Natural killer cell treated with Interleukin-12 subunit alpha and Interleukin-12 subunit beta and Interleukin-15 and Interleukin-18, amount 100 ng/mL, for 72 hours (primary cell): ENCODE measurements around the gene DRAXIN. TPM values are rescaled to one million over a fixed set of nuclear protein-coding genes. Genes with fewer than 3 reads are reported as not detected.

Experiments used
- ATAC-seq, 2 donors: fragments of 150-1000 bp; cut with Tn5 transposase in 1 of 2; sonication (Bioruptor Pico), chemical (Tn5 transposase) in 1 of 2; 2 replicates each; pipeline ENCODE4 v1.10.0; 2021
- DNase-seq: peaks from one replicate; pipeline ENCODE4 v3.0.0; 2022; ENCODE audit warnings: low spot score
- H3K27ac Mint-ChIP-seq, 2 donors: 1 replicate in 1 of 2; 2 replicates in 1 of 2; pipeline ENCODE4 v1.8.0; 2022; ENCODE audit warnings: mixed read lengths in 2 of 2, mild to moderate bottlenecking in 1 of 2, moderate library complexity in 1 of 2
- H3K27me3 Mint-ChIP-seq, 2 donors: 1 replicate in 1 of 2; 2 replicates in 1 of 2; pipeline ENCODE4 v1.8.0; 2022; ENCODE audit warnings: mixed read lengths in 2 of 2
- H3K36me3 Mint-ChIP-seq: one replicate; pipeline ENCODE4 v1.8.0; 2022; ENCODE audit warnings: mixed read lengths
- H3K4me1 Mint-ChIP-seq, 2 donors: 1 replicate in 1 of 2; 2 replicates in 1 of 2; pipeline ENCODE4 v1.8.0; 2022; ENCODE audit warnings: low read depth in 2 of 2, mixed read lengths in 2 of 2, mild to moderate bottlenecking in 1 of 2
- H3K4me3 Mint-ChIP-seq: one replicate; pipeline ENCODE4 v1.8.0; 2022; ENCODE audit warnings: mixed read lengths
- H3K9me3 Mint-ChIP-seq: 2 replicates; pipeline ENCODE4 v1.8.0; 2022; ENCODE audit warnings: mixed read lengths
- total RNA-seq, 2 donors: library from RNA; stranded (reverse); gene quantifications; one replicate each; pipeline ENCODE4 v1.2.3, GENCODE V29; 2022

The DRAXIN gene
- total RNA-seq, 2 donors from 2014 or later, result 29.3 to 41.5 TPM

- DNase-seq, result no peak
These were observed 28.5 kb downstream of the DRAXIN start for GRCh38 chr1:11720033-11720376.

DNA sequence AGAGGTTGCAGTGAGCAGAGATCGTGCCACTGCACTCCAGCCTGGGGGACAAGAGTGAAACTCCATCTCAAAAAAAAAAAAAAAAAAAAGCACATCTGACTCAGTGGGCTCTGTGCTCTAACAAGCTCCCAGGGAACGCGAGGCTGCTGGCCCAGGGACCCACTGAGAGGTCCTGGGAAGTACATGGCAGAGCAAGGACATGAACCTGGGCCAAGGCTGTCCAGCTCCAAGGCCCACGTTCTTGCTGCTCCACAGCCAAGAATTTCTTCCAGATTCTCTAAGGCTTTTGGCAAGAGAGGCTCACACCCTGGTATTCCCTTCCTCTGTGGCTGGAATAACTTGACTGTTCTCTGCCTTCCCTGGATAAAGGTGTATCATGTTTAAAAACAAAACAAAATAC is 29.0 kb downstream of the DRAXIN start:
- Mint-ChIP-seq H3K9me3 (no peaks in the 10 kb centered on the region), H3K4me1 (peaks cover 26 to 29% of the 10 kb centered on the region in 2 donors), H3K36me3 (no peaks in the 10 kb centered on the region), H3K4me3 (peak overlapping the region; percentile 15), H3K27ac (peak overlapping the region; percentile 12 to 96), H3K27me3 (no peaks in the 10 kb centered on the region)
- ATAC-seq (no peak), DNase-seq (no peak)

More at GRCh38 chr1:11720033-11720376, 28.5 kb downstream of the DRAXIN start:
- no peaks in the 10 kb centered on the region for H3K9me3 Mint-ChIP-seq
- H3K27me3 Mint-ChIP-seq, result no peaks in the 10 kb centered on the region
- H3K36me3 Mint-ChIP-seq, result no peaks in the 10 kb centered on the region
- peak overlapping the region; percentile 94 to 96 for H3K27ac Mint-ChIP-seq
- ATAC-seq, result no peak
- H3K4me3 Mint-ChIP-seq, result peak overlapping the region; percentile 88
- peaks cover 25 to 26% of the 10 kb centered on the region in 2 donors for H3K4me1 Mint-ChIP-seq

DNA sequence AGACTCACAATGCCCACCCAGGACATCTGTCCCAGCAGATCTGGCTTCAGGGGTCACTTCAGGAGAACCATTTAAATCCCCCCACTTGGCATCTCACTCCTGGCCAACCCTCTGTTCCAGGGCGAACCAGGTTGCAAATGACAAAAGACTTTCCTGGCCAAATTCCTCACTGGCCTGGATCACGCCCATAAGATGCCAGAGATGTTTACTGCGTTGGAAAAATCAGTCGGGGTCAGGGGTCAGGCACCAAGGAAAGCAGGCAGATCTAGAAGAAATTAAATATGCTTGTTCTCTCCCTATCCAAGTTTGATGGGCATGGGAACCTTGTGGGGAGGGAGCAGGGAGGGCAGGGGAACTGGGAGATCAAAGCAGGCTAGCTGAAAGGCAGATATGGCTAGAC is 29.8 kb downstream of the DRAXIN start:
- H3K27me3 Mint-ChIP-seq, result no peaks in the 10 kb centered on the region
- DNase-seq (no peak), ATAC-seq (no peak)
- H3K27ac Mint-ChIP-seq, result no peak overlapping the region
- H3K9me3 Mint-ChIP-seq, result no peaks in the 10 kb centered on the region
- no peak overlapping the region for H3K4me3 Mint-ChIP-seq
- no peaks in the 10 kb centered on the region for H3K36me3 Mint-ChIP-seq
- H3K4me1 Mint-ChIP-seq, result peaks cover 29 to 30% of the 10 kb centered on the region in 2 donors

DNA sequence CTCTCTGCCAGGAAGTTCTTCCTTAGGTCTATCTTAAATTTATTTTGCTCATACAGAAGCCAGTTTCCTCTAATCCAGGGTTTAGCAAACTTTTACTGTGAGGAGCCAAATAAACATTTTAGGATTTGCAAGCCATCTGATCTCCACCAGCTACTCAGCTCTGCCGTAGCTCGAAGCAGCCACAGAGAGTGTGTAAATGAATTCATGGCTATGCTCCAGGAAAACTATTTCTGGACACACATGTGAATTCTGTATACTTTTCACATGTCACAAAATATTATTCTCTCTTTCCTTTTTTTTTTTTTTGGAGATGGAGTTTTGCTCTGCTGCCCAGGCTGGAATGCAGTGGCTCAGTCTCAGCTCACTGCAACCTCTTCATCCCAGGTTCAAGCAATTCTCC is 31.0 kb downstream of the DRAXIN start:
- no peak overlapping the region for H3K27ac Mint-ChIP-seq
- ATAC-seq (no peak), DNase-seq (no peak)
- H3K36me3 Mint-ChIP-seq, result no peaks in the 10 kb centered on the region
- no peaks in the 10 kb centered on the region for H3K27me3 Mint-ChIP-seq
- H3K4me3 Mint-ChIP-seq, result no peak overlapping the region
- peaks cover 29 to 30% of the 10 kb centered on the region in 2 donors for H3K4me1 Mint-ChIP-seq
- no peaks in the 10 kb centered on the region for H3K9me3 Mint-ChIP-seq

- Mint-ChIP-seq H3K9me3 (no peaks in the 10 kb centered on the region), H3K4me1 (peaks cover 30 to 33% of the 10 kb centered on the region in 2 donors), H3K27ac (no peak overlapping the region), H3K36me3 (no peaks in the 10 kb centered on the region), H3K4me3 (no peak overlapping the region), H3K27me3 (no peaks in the 10 kb centered on the region)
- ATAC-seq (no peak), DNase-seq (no peak)
These were observed 34.1 kb downstream of the DRAXIN start for GRCh38 chr1:11725616-11726015.

DNA sequence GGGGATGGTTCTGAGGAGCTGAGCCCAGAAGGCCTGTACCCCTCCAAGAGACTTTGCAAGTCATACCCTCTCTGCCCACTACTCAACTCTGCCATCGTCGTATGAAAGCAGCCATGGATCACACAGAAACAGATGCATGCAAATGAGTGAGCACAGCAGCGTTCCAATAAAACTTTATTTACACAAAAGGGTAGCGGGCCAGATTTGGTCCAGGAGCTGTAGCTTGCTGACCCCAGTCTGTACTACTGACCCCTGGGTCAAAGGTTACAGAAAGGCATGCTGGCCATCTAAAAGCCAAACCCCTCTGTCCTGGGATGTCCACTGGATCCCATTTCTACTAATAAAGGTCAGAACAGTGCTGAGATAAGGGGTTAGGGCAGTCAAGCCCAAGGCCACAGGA is 35.6 kb downstream of the DRAXIN start:
- Mint-ChIP-seq H3K27me3 (no peaks in the 10 kb centered on the region), H3K27ac (no peak overlapping the region), H3K9me3 (no peaks in the 10 kb centered on the region), H3K36me3 (no peaks in the 10 kb centered on the region), H3K4me3 (no peak overlapping the region), H3K4me1 (peaks cover 42% of the 10 kb centered on the region in 2 donors)
- ATAC-seq (no peak), DNase-seq (no peak)

DNA sequence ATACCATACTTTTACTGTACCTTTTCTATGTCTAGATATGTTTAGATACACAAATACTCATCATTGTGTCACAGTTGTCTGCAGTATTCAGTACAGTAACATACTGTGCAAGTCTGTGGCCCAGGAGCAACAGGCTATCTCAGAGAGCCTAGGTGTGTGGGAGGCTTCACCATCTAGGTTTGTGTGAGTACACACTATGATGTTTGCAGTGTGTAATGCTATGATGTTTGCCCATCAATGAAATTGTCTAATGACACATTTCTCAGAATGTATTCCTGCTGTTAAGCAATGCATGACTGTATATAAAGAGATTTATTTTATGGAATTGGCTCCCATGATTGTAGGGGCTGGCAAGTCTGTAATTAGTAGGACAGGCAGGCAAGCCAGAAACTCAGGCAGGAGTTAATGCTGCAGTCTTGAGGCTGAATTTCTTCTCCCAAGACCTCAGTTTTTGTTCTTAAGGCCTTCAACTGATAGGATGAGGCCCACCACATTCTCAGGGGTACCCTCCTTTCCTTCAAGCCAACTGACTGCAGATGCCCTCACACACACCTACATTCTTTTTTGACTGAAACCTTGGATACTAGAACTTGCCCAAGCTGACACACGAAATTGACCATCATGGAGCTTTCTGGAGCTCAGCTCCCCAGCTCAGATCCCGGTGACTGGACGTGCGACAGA is 36.8 kb downstream of the DRAXIN start:
- no peak for ATAC-seq
- DNase-seq, result no peak
- no peak overlapping the region for H3K27ac Mint-ChIP-seq
- H3K9me3 Mint-ChIP-seq, result no peaks in the 10 kb centered on the region
- no peaks in the 10 kb centered on the region for H3K36me3 Mint-ChIP-seq
- no peaks in the 10 kb centered on the region for H3K27me3 Mint-ChIP-seq
- no peak overlapping the region for H3K4me3 Mint-ChIP-seq
- H3K4me1 Mint-ChIP-seq, result peaks cover 46% of the 10 kb centered on the region in 2 donors

GRCh38 chr1:11729155-11729497 is 37.6 kb downstream of the DRAXIN start:
- DNase-seq (no peak), ATAC-seq (no peak)
- no peaks in the 10 kb centered on the region for H3K9me3 Mint-ChIP-seq
- peak overlapping the region; percentile 94 for H3K4me3 Mint-ChIP-seq
- H3K4me1 Mint-ChIP-seq, result peaks cover 46 to 49% of the 10 kb centered on the region in 2 donors
- peak overlapping the region; percentile 94 to 96 for H3K27ac Mint-ChIP-seq
- no peaks in the 10 kb centered on the region for H3K36me3 Mint-ChIP-seq
- H3K27me3 Mint-ChIP-seq, result no peaks in the 10 kb centered on the region

- Mint-ChIP-seq H3K27me3 (no peaks in the 10 kb centered on the region), H3K9me3 (no peaks in the 10 kb centered on the region), H3K36me3 (no peaks in the 10 kb centered on the region)
These were observed 38.3 kb downstream of the DRAXIN start for GRCh38 chr1:11729498-11730428.

DNA sequence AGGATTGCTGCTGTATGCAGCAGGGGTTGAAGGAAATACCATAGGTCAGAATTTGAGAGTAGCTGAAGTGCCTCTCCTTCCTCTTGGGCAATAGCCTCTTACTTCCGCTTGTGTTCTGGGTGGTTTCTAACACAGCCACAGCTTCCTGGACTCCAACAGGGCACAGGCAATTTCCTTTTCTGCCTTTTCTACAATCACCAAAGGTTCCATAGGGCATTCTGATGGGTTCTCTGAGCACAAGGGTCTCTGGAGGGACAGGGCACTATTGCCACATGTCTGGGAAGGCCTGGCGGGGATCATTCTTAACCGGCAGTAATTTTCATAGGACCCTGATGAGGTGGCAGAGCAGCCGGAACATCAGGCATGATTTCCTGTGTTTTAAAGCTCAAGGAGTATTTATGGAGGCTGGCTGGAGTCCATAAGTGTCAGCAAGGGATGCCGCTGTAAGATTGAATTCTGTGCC is 39.0 kb downstream of the DRAXIN start:
- H3K36me3 Mint-ChIP-seq, result no peaks in the 10 kb centered on the region
- H3K9me3 Mint-ChIP-seq, result no peaks in the 10 kb centered on the region
- peak; percentile 84 for DNase-seq
- H3K4me1 Mint-ChIP-seq, result peaks cover 41 to 47% of the 10 kb centered on the region in 2 donors
- ATAC-seq, result peak; percentile 89 to 91
- no peaks in the 10 kb centered on the region for H3K27me3 Mint-ChIP-seq
- H3K27ac Mint-ChIP-seq, result peak overlapping the region; percentile 94 to 96
- peak overlapping the region; percentile 94 for H3K4me3 Mint-ChIP-seq

More at GRCh38 chr1:11729498-11730428, 38.3 kb downstream of the DRAXIN start:
- peaks cover 41 to 47% of the 10 kb centered on the region in 2 donors for H3K4me1 Mint-ChIP-seq
- H3K27ac Mint-ChIP-seq, result peak overlapping the region; percentile 94 to 96
- peak; percentile 43 to 48 for ATAC-seq
- DNase-seq, result no peak
- H3K4me3 Mint-ChIP-seq, result peak overlapping the region; percentile 94

DNA sequence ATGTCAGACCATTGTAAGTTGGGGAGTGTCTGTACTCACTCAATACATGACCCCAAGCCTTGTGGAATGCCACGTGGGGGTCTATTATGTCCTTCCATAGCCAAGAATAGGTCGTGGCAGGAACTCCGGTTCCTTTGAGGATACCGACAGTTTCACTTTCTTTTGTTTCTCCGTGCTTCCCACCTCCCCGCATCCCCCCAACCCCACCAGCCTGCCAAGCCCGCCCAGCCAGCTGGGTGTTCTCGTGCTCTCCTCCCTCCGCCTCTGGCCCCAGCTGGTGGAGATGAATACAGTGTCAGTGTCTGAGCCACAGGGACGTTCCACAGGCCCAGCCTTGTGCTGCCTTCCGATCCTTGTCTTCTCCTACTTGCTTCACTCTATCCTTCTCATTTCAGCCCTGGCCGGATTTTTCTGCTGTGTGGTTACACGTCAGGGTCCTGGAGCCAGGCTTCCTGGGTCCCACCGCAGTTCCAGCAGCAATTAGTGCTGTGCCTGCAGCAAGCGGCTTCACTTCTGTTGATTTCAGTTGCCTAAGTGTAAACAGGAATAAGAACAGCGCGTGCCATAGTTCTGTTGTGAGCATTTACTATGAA is 40.3 kb downstream of the DRAXIN start:
- Mint-ChIP-seq H3K27ac (peak overlapping the region; percentile 94 to 96), H3K4me1 (peaks cover 43 to 53% of the 10 kb centered on the region in 2 donors), H3K36me3 (no peaks in the 10 kb centered on the region), H3K4me3 (peak overlapping the region; percentile 90), H3K27me3 (no peaks in the 10 kb centered on the region), H3K9me3 (no peaks in the 10 kb centered on the region)
- no peak for DNase-seq
- ATAC-seq, result no peak

DNA sequence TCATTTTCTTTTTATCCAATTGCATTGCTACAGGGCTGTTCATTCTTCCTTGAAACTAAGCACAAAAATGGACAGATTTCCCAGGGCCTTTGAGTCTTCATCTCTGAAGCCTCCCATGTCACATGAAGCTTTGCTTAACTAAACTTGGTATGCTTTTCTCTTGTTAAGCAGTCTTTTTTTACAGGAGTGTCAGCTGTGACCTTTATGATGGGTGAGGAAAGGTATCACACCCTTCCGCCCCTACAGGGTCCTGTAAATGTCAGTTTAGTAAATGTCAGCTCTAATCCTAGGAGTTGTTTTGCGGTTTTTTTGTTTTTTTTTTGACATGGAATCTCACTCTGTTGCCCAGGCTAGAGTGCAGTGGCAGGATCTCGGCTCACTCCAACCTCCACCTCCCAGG is 41.8 kb downstream of the DRAXIN start:
- DNase-seq (no peak), ATAC-seq (no peak)
- Mint-ChIP-seq H3K27me3 (no peaks in the 10 kb centered on the region), H3K4me3 (peak overlapping the region; percentile 22), H3K4me1 (peaks cover 59 to 64% of the 10 kb centered on the region in 2 donors), H3K9me3 (no peaks in the 10 kb centered on the region), H3K27ac (peak overlapping the region; percentile 94 to 96), H3K36me3 (no peaks in the 10 kb centered on the region)

DNA sequence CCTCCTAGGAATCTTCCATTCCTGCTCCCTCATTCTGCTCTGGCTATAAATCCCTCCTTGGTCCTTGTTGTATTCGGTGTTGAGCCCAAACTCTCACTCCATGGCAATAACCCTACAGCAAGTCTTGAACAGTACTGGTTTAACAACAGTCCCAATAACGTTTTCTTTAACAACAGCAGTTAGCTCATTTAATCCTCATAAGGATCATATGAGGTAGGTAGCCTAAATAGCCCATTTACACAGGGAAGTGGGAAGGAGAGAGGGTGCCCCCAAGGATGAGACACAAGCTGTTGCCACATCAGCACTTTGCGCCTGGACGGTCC is 44.0 kb downstream of the DRAXIN start:
- H3K36me3 Mint-ChIP-seq, result no peaks in the 10 kb centered on the region
- H3K4me1 Mint-ChIP-seq, result peaks cover 63 to 66% of the 10 kb centered on the region in 2 donors
- peak overlapping the region; percentile 87 for H3K4me3 Mint-ChIP-seq
- H3K27me3 Mint-ChIP-seq, result no peaks in the 10 kb centered on the region
- H3K27ac Mint-ChIP-seq, result peak overlapping the region; percentile 98 to 99
- ATAC-seq (no peak), DNase-seq (no peak)
- H3K9me3 Mint-ChIP-seq, result no peaks in the 10 kb centered on the region
